HL-60 (cell line): ENCODE data around the gene TRPM4.

ENCODE experiments used
- DNase-seq, 2 experiments: peaks; one replicate each; pipeline ENCODE4 v3.0.0-alpha.2; 2010 to 2020; ENCODE audit warnings: low read depth in 1 of 2, low spot score in 1 of 2
- H3K27ac ChIP-seq: fragments of 250-450 bp; sonication (Bioruptor Pico); replicated peaks from 2 replicates; pipeline ENCODE4 v1.5.1; 2020; ENCODE audit warnings: mild to moderate bottlenecking, moderate library complexity
- H3K27me3 ChIP-seq: fragments of 250-450 bp; sonication (Bioruptor Pico); 2 replicates; pipeline ENCODE4 v1.5.1; 2021; ENCODE audit warnings: mild to moderate bottlenecking, moderate library complexity; ENCODE audit not compliant: insufficient read depth, poor library complexity, severe bottlenecking
- H3K4me3 ChIP-seq: replicated peaks from 2 replicates; pipeline ENCODE4 v1.5.1; 2011; ENCODE audit warnings: mild to moderate bottlenecking, control low read depth, low read length; ENCODE audit not compliant: insufficient read depth
- GABPA ChIP-seq: IDR thresholded peaks from 2 replicates; pipeline ENCODE4 v1.6.1; 2012; ENCODE audit warnings: low read depth
- POLR2AphosphoS5 ChIP-seq: IDR thresholded peaks from 2 replicates; pipeline ENCODE4 v1.6.1; 2012; ENCODE audit warnings: low read depth
- SPI1 ChIP-seq: IDR thresholded peaks from 2 replicates; pipeline ENCODE4 v1.6.1; 2012; ENCODE audit warnings: low read depth, mild to moderate bottlenecking, borderline replicate concordance
- TF ChIP-seq, protein P1 (sequence below): IDR thresholded peaks from 2 replicates; pipeline ENCODE4 v1.6.1; 2012; ENCODE audit warnings: low read depth; ENCODE audit not compliant: insufficient replicate concordance
- TF ChIP-seq, protein P2 (sequence below): IDR thresholded peaks from one replicate; pipeline ENCODE4 v1.5.1; 2011; ENCODE audit warnings: low read length, control low read depth, inconsistent platforms; ENCODE audit not compliant: insufficient read depth

Gene TRPM4

DNA sequence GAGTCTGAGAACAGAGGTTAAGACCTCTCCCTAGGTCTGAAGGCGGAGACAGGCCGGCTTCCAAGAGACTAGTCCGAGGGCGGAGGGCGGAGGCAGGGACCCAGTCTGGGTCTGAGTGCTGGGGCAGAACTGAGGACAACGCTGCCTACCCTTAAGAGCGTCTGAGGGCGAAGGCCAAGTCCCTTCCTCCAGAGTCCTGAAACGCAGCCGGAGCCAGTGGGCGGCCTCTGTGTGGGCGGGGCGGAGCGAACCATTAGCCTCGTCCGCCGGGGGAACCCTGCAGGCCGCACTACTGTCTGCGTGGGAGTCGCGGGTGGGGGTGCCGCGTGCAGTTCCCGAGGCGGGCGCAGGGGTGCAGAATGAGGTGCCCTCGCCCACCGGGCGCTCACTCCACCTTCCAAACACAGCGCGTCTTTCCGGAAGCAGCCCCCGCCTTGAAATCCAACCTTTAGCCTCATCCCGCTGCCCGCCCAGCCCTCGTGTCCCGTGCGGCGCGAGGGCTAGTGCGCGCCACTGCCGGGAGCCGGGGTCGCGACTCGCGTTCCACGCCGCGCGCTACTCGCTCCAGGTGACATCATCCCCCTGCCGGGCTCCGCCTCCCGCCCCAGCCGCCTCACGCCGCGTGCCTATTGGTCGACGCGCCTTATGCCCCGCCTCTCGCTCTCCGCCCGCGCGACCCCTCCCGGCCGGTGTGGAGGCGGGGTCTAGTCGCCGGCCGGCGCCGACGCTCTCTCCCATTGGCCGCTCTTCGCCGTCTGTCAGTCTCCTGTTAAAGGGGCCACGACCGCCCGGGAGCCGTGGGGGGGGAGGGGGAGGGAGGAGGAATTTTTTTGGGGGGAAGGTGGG, 38.8 kb upstream of the TRPM4 start, which contains the start of gene C19orf73:
TSS of gene C19orf73 (minus strand) at position 579 of the 846 bp plus-strand sequence. CDS start at position 458, 121 bp downstream.
- DNase-seq = peak; percentile 91
- peaks cover 19% of the 10 kb centered on the region for H3K27me3 ChIP-seq
- TF ChIP-seq POLR2AphosphoS5 (peak; percentile 53; the same call in 1 of the 2 replicates), GABPA (no peak)
- TF ChIP-seq, protein P1, sequence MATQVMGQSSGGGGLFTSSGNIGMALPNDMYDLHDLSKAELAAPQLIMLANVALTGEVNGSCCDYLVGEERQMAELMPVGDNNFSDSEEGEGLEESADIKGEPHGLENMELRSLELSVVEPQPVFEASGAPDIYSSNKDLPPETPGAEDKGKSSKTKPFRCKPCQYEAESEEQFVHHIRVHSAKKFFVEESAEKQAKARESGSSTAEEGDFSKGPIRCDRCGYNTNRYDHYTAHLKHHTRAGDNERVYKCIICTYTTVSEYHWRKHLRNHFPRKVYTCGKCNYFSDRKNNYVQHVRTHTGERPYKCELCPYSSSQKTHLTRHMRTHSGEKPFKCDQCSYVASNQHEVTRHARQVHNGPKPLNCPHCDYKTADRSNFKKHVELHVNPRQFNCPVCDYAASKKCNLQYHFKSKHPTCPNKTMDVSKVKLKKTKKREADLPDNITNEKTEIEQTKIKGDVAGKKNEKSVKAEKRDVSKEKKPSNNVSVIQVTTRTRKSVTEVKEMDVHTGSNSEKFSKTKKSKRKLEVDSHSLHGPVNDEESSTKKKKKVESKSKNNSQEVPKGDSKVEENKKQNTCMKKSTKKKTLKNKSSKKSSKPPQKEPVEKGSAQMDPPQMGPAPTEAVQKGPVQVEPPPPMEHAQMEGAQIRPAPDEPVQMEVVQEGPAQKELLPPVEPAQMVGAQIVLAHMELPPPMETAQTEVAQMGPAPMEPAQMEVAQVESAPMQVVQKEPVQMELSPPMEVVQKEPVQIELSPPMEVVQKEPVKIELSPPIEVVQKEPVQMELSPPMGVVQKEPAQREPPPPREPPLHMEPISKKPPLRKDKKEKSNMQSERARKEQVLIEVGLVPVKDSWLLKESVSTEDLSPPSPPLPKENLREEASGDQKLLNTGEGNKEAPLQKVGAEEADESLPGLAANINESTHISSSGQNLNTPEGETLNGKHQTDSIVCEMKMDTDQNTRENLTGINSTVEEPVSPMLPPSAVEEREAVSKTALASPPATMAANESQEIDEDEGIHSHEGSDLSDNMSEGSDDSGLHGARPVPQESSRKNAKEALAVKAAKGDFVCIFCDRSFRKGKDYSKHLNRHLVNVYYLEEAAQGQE = peak; percentile 25
- TF ChIP-seq, protein P2, sequence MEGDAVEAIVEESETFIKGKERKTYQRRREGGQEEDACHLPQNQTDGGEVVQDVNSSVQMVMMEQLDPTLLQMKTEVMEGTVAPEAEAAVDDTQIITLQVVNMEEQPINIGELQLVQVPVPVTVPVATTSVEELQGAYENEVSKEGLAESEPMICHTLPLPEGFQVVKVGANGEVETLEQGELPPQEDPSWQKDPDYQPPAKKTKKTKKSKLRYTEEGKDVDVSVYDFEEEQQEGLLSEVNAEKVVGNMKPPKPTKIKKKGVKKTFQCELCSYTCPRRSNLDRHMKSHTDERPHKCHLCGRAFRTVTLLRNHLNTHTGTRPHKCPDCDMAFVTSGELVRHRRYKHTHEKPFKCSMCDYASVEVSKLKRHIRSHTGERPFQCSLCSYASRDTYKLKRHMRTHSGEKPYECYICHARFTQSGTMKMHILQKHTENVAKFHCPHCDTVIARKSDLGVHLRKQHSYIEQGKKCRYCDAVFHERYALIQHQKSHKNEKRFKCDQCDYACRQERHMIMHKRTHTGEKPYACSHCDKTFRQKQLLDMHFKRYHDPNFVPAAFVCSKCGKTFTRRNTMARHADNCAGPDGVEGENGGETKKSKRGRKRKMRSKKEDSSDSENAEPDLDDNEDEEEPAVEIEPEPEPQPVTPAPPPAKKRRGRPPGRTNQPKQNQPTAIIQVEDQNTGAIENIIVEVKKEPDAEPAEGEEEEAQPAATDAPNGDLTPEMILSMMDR = no peak
- peak within 1 kb of the TSS; percentile 61 for H3K4me3 ChIP-seq
- H3K27ac ChIP-seq = peak within 1 kb of the TSS; percentile 89

DNA sequence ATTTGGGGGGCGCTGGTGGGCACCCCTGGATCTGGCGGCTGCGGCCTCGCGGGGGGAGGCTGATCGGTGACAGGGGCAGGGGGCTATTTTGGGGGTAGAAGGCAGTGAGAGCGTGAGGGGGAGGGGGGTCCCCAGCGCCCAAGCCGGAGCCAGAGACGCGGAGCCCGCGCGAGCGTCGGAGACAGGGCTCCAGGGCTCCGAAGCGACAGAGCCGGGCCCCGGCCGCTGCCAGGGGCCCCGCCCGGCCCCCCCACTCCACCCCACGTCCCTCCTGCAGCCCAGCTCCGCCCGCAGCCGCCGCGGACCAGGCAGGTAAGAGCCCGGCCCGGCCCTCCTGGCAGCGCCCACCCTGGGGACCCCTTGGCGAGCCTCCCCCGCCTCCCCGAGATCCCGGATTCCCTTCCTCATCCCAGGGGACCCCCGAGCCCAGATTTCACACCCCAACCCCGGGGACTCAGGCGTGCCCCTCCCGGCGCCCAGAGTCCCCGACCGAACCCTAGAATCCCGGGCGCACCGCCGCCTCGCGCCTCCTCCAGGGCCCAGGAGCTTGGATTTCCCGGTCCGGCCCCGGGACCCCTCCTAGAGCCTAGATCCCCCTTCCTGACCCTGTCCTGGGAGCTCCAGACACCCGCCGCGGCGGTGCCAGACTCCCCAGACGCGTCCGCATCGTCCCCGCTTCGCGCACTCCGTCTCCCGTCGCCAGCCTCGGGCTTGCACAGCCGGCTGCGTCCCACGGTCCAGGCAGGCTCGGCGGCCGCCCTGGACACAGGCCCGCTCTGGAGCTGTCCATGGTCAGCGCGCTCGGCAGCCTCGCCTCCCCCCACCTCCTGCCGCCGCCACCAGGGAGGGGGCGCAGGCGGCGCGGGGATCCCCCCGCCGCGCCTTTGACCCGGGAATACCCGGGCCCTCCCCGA, 37.9 kb upstream of the TRPM4 start, which contains the start of gene PPFIA3:
TSS of gene PPFIA3 (plus strand) at position 134 of the 914 bp plus-strand sequence. CDS start 8,330 bp downstream, outside the sequence.
- DNase-seq = no peak
- peak within 1 kb of the TSS; percentile 61 for H3K4me3 ChIP-seq
- TF ChIP-seq, protein P1 = peak; percentile 88
- no peak for TF ChIP-seq GABPA
- H3K27me3 ChIP-seq = peaks cover 19% of the 10 kb centered on the region
- H3K27ac ChIP-seq = peak within 1 kb of the TSS; percentile 89

DNA sequence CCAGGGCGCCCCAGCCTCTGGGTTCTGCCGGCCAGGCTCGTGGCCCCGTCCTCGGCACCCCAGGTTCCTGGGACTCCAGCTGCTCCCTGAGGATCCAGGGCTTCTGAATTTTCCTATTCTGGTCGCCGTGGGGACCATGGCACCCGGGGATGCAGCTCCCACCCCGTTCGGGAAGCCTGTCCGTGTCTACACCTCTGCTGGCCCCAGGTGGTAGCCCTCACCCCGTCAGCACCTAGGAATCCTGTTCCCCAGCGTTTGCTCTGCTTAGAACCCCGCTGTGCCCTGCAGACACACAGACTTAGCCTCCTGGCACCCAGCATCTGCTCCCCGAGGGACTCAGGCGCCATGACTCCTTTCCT, 37.3 kb upstream of the TRPM4 start:
- TF ChIP-seq SPI1 = no peak
- TF ChIP-seq, protein P1 = no peak
- TF ChIP-seq POLR2AphosphoS5 = no peak
- TF ChIP-seq, protein P2 = no peak
- no peak for TF ChIP-seq GABPA
- DNase-seq = no peak
- Histone ChIP-seq H3K27ac (no peak overlapping the region), H3K27me3 (peaks cover 19% of the 10 kb centered on the region), H3K4me3 (no peak overlapping the region)
